ENCODE measurements around the gene SST. TPM values are rescaled to one million over a fixed set of nuclear protein-coding genes. Genes with fewer than 3 reads are reported as not detected.

The SST gene
- total RNA-seq, 1 donor = not detected

DNA sequence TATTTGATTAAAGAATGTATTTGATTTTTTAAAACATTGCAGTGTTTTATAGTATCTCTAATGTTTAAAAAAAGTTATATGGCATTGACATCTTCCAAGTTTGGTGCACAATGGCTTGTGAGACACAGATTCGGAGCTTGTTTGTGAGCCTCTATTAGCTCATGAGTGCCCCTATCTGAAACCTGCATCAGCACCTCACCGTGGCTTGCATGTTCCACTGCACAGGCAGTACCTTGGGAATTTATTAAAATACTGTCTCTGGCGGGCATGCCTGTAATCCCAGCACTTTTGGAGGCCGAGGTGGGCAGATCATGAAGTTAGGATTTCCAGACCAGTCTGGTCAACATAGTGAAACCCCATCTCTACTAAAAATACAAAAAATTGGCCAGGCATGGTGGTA is 39.0 kb upstream of the SST start:
- TF ChIP-seq, protein P1, sequence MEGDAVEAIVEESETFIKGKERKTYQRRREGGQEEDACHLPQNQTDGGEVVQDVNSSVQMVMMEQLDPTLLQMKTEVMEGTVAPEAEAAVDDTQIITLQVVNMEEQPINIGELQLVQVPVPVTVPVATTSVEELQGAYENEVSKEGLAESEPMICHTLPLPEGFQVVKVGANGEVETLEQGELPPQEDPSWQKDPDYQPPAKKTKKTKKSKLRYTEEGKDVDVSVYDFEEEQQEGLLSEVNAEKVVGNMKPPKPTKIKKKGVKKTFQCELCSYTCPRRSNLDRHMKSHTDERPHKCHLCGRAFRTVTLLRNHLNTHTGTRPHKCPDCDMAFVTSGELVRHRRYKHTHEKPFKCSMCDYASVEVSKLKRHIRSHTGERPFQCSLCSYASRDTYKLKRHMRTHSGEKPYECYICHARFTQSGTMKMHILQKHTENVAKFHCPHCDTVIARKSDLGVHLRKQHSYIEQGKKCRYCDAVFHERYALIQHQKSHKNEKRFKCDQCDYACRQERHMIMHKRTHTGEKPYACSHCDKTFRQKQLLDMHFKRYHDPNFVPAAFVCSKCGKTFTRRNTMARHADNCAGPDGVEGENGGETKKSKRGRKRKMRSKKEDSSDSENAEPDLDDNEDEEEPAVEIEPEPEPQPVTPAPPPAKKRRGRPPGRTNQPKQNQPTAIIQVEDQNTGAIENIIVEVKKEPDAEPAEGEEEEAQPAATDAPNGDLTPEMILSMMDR (IDR thresholded peaks at IDR 0.05; ENCODE audit: insufficient read depth, low read depth, low read length) = peak; percentile 12
- H3K4me3 ChIP-seq (ENCODE audit: low read depth, low read length) = no peak overlapping the region
- DNase-seq (ENCODE audit: low read depth) = no peak

DNA sequence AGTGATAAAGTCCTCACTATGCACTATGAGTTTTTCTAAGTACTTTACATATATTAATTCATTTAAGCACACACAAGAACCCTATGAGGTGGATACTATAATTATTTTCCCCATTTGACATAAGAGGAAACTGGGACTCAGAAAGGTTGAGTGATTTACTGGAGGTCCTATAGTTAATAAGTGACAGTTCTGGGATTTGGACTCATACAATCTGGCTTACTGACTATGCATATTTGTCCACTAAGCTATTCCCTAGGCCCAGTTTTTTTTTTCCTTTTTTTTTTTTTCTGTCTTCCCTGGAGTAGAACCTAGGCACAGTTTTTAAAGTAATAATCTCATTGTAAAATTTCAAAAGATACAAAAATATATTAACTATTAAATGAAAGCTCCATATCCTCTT is 38.5 kb upstream of the SST start:
- TF ChIP-seq, protein P1 (IDR thresholded peaks at IDR 0.05; ENCODE audit: insufficient read depth, low read depth, low read length) = no peak
- no peak for DNase-seq (ENCODE audit: low read depth)
- H3K4me3 ChIP-seq (ENCODE audit: low read depth, low read length) = no peak overlapping the region

DNA sequence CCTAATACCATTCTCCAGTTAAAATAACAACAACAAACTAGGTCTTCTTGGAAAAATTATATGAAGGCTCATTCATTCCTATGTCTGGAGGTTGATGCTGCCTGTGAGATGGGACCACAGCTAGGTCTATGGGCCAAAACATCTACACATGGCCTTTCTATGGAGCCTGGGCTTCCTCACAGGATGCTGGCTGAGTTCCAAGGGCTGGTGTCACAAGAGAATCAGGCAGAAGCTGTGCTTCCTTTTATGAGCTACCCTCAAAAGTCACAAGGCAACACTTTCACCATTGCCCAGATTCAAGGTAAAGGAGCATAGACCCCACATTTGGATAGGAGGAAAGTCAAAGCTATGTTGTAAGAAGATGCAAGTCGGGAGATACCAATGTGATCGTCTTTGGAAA is 36.8 kb upstream of the SST start:
- DNase-seq (ENCODE audit: low read depth) = no peak
- no peak overlapping the region for H3K4me3 ChIP-seq (ENCODE audit: low read depth, low read length)
- TF ChIP-seq, protein P1 (IDR thresholded peaks at IDR 0.05; ENCODE audit: insufficient read depth, low read depth, low read length) = no peak

DNA sequence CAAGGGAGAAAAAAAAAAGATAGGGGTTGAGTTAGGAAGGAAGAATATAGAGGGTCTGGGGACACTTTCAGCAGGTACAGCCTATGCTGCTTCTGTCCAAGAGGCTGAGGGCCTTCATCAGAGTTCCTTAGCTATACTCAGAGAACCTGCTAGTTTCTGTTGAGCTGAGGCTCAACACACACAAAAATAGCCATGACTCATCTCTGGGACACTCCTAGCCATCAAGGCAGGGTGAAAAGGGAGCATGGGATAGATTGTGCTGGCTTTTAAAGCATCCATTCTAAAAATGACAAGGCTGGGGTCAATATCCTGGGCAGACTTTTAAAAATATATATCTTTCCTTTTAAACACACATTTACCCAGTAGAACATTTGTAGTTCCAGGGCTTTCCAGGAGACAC is 35.0 kb upstream of the SST start:
- TF ChIP-seq, protein P1 (IDR thresholded peaks at IDR 0.05; ENCODE audit: insufficient read depth, low read depth, low read length) = no peak
- H3K4me3 ChIP-seq (ENCODE audit: low read depth, low read length) = no peak overlapping the region
- no peak for DNase-seq (ENCODE audit: low read depth)

DNA sequence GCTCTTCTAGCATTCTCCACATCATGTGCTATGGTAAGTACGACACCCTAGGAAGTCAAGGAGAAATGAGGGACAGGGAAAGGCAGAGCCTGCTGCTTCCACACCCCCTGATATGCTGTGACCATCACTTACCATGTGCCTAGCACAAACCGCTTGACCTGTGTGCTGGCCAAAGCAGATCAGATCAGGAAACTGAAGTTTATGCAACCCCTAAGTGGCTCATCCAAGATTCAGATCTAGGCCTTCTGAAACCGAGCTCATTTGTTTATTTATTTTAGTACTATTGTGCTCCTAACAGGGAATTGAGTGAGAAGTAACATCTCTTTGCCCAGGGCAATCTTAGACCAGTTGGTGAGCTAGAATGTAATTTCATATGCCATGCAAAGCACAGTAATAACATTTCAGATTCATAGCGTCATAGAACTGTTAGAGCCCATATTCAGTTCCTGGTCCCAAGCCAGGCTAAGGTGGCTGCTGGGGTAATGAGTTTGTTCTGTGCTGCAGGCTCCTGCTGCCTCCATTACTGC is 32.4 kb upstream of the SST start, which contains the start of gene RTP2:
Gene RTP2, minus strand, starts transcription at position 51 of the 527 bp plus-strand sequence. CDS start 429 bp downstream, outside the sequence.
- no peak for DNase-seq (ENCODE audit: low read depth)
- TF ChIP-seq, protein P1 (IDR thresholded peaks at IDR 0.05; ENCODE audit: insufficient read depth, low read depth, low read length) = no peak
- no peak within 1 kb of the TSS for H3K4me3 ChIP-seq (ENCODE audit: low read depth, low read length)

DNA sequence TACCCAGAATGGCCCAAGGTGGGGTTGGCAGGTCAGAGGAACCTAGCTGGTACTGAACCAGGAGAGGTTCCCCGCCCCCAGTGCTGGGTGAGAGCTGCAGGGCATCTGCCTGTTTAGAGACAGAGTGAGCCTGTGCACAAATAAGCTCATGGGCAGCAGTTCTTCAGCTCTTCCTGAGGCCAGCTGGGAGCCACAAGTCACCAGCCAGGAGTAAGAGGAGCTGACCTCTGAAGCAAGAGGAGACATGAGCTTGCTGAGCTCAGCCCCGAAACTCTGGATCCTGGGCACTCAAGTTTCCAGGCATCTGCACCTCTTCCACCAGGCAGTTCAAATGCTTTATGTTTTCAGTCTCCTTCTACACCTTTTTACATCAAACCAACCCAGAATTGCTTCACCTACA is 30.1 kb upstream of the SST start:
- TF ChIP-seq, protein P1 (IDR thresholded peaks at IDR 0.05; ENCODE audit: insufficient read depth, low read depth, low read length) = no peak
- H3K4me3 ChIP-seq (ENCODE audit: low read depth, low read length) = no peak overlapping the region
- DNase-seq (ENCODE audit: low read depth) = no peak

All from fibroblast of villous mesenchyme (primary cell).